CD4-positive, alpha-beta T cell treated with Interleukin-21 for 1 hour (primary cell): ENCODE measurements around the gene CEP295NL.
A peak's percentile ranks its signal among the peaks of the same experiment; 100 is the strongest.
"Not testable (repeated sequence)": the region's sequence is repeated elsewhere in the genome, so short reads cannot be mapped to it uniquely, and the experiment has no call there.

Experiments used
- DNase-seq: peaks from one replicate; pipeline ENCODE4 v3.0.0-alpha.2; 2020

The CEP295NL gene

DNA sequence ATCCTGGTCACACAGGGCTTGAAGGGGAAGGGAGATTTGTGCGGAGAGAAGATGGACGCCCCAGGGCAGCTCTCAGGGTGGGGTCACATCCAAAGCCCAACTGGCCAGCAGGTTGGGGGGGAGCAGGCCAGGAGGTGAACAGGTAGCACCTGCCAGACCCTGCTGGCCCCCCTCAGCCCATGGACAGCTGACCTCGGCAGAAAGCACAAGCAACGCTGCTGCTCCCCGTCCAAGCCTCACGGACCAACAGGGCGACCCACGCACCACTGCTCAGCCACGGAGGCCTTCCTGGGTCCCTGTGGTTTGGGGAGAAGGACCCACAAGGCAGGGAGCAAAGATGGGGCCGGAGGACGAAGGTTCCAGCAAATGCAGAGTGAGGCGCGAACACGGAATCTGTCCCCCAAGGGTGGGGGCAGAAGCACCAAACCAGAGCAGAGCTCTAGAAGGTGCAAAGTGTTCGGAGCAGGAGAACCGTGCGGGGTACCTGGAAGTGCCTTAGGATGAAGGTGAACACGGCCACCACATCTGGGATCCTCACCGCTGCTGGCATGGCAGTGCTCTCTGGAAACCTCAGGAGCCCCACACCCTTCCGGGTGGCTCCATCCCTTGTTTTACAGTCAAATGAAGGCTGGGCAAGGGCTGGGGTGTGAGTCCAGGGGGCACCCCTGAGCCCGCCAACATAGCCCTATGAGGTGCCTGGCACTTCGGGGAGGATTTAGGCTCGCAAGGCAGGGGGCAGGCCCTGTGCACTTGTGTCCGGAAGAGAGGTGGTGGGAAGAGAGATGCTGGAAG lies 17.9 kb downstream of the CEP295NL start:
- no peak for DNase-seq

DNA sequence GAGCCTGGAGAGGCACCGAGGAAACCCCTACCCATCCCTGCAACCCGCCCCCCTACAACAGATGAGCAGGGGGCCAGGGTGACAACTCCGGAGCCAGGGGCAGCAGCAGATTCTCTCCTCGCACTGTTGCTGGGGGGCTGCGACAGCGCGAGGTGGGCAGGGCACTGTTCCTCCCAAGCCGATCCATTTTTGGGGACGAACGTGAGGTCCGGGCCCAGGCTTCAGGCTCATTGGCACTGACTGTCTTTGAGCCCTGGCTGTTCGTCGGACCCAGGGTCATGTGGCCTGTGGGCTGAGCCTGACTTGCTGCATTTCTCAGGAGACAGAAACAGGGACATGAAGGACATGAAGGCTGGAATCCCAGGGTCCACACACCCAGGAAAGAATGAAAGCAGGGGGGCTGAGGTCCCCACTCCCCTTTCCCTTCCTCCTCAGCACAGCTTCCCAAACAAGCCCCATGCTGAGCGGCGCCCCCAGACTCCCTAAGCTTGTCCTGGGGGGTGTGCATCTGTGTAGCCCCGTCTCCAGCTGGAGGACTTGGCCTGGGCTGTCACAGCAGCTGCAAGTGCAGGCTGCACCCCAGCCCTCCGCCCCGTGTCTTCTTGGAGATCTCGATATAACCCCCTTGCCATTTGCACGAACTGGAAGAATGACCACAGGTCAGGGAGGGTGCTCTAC lies 18.7 kb downstream of the CEP295NL start:
- DNase-seq: no peak

DNA sequence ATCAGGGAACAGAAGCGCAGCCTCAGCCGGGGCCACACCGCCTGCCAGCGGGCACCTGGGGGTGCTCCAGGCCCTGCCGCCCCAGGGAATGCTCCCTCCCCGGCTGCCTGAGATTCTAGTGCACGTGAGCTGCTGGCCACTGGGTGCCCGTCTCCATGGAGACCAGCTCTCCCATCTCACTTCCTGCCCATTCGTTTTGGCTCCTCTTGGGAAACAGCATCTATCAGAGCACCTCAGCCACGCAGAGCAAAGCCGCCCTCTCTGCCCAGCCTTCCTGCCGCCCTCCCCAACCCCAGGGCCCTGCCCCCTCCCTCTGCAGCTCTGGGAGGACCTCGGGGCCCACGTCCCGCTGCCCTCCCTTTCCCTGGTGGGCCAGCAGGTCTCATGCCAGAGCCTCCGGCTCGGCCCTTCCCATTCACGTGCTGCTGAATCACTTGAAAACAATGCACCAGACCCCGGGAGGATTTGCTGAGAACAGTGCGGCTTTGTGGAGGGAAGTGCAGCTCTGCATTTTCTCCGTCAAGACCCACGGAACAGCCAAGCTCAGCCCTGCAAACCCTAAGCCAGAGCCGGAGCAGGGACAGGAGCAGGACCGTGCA lies 19.4 kb downstream of the CEP295NL start:
- DNase-seq: no peak

GRCh38 chr17:78883089-78883532 lies 19.9 kb downstream of the CEP295NL start:
- DNase-seq: peak; percentile 17

DNA sequence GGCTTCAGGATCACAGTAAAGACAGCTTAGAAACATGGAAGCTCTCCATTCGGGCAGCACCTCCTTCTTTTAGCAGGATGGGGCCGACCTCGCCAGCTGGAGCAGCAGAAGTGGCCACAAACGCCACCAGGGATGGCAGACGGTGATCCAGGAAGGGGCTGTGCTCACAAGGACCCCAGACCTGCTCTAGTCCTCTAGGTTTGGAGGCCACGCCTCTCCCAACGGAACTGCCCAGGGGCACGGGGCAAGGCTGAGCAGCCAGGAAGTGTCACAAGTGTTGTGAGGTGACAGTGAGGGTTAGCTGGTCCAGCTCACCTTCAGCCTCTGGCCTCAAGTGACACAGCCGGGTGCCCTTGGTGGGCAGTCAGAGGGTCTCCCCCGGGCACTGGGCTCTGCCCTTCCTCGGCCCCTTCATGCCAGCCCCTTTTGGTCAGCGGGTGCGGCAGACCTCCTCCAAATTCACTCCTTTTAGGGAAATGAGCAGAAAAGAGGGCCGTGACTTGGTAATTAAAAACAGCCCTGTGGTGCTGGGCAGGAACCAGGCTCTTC lies 20.4 kb downstream of the CEP295NL start:
- no peak for DNase-seq

- peak; percentile 38 for DNase-seq
These were observed 23.3 kb downstream of the CEP295NL start for GRCh38 chr17:78879635-78880186.

DNA sequence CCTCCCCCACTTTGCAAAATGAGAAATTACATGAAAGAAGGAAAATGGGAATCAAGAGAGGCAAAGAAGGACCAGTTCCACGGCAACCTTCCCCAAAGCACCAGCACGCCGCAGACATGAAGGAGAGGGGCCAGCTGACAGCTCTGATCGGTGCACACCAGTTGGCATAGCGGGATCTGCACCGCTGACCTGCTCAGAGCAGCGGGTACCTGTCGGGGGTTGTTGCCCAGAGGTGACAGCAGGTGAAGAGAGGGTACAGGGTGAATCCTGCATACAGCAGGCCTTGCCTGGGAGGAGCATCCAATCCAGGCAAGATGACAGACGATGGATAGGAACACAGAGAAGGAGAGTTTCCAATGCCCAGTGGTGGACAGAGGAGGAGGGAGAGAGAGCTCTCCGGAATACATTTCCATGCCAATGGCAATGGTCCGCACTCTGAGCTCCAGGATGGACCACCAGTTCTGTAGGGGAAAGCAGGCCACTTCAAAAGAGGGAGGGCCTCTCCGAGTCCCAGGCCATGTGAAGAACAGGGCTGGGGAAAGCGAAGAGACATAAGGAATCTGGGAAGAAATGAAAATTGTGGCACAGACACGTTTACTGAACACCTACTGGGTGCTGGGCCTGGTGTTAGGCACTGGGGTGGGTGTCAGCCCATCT lies 24.0 kb downstream of the CEP295NL start:
- DNase-seq: no peak

DNA sequence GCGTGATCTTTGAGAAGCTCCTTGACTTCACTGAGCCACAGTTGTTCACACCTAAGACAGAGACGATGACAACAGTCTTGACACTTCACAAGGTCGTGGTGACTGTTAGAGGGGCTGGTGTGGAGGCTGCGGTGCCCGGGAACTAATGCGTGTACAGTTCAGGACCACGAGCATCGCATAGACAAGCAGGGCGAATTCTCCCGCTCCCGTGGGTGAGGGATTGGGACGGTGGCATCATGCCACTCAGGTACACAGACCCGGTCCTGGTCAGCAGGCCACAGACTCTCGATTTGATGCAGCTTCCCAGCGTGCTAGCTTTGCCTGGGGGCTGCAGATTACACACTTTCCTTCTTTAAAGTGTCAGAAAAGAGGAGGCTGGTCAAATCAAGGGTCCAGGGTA lies 24.7 kb downstream of the CEP295NL start:
- no peak for DNase-seq

- DNase-seq: not testable (repeated sequence)
These were observed 26.0 kb downstream of the CEP295NL start for GRCh38 chr17:78876954-78877517.

GRCh38 chr17:78876094-78876597 lies 26.9 kb downstream of the CEP295NL start:
- no peak for DNase-seq

- no peak for DNase-seq
These were observed 27.5 kb downstream of the CEP295NL start for GRCh38 chr17:78875363-78876093.

GRCh38 chr17:78873519-78874340 lies 29.3 kb downstream of the CEP295NL start:
- no peak for DNase-seq

DNA sequence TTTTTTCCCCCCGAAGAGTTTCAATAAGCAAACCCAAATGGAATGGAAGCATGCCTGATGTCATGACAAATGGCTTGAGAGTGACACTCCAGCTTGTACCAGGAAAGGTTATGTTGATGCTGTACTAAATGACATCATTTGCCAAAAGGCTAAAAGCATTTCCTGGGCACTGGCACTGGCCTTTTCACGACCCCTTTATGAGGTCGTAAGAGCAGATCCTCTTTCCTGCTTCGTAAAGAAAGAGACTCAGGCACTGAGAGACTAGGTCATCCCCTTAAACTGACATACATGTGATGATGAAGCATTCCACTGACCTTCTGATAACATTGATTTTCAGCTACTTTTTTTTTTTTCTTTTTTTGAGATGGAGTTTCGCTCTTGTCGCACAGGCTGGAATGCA lies 30.5 kb downstream of the CEP295NL start:
- DNase-seq: no peak

DNA sequence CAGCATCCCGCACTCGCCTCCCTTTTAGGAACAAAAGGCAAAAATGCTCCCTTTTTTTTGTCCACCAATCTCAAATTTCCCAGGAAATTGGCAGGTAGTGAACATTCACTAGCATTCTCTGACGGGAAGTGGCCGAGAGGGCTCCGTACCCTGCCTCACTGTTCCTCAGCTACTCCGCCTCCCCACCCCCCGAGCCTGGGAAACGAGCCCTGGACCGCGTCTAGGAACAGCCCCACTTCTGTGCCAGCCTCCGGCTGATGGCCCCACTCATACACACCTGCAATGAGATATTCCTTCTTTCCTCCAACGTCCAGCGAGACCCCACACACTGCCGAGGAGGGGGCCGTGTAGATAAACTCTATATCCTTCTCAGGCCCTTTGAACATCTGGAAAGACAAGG lies 32.4 kb downstream of the CEP295NL start:
- no peak for DNase-seq

DNA sequence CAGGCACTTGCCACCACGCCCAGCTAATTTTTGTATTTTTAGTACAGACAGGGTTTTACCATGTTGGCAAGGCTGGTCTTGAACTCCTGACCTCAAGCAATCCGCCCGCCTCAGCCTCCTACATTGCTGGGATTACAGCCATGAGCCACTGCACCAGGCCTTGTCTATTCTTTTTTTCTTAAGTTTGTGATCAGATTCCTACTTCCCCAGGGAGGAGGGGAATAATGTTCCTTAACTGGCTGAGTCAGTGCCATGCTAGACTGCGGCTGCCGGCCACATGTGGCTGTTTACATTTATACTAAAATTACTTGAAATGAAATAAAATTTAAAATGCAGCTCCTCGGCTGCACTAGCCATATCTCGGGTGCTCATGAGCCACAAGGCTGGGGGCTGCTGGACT lies 34.6 kb downstream of the CEP295NL start:
- no peak for DNase-seq

DNA sequence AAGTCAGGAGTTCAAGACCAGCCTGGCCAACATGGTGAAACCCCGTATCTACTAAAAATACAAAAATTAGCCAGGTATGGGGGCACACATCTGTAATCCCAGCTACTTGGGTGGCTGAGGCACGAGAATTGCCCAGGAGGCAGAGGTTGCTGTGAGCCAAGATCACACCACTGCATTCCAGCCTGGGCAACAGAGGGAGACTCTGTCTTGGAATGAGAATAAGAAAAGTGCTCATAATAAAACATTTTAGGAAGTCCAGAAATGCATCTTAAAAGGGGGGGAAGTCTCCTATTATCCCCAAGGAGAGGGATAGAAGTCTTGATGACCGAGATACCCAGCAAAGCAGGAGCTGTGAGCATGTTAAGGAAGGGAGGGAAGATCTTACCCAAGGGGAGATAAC lies 36.0 kb downstream of the CEP295NL start:
- not testable (repeated sequence) for DNase-seq

DNA sequence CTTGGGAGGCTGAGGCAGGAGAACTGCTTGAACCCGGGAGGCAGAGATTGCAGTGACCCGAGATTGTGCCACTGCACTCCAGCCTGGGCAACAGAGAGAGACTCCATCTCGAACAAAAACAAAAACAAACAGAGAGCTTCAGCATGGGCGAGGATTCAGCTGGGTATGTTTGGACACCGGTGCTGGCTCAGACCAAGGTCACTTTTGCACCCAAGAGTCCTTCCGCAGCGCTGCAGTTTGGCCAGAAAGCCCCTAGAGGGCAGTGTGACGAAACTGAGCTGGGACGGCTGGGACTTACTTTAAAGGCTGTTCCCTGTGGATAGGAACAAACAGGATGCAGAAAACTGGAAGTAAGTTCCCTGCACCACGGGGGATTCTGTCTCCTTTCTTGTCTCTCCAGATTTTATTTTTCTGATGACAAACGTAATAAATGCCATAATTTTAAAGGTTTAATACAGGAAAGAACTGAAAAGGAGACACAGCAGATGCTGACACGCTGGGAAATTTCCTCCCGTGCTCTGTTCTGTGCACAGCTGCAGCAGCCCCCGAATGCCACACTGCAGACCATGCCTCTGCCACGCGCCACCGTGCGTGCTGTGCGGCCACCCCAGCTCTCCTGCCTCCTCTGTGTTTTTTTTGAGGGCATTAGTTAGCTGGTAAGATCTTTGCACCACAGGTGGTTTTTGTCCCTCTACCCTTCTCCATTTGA lies 37.2 kb downstream of the CEP295NL start:
- peak; percentile 60 for DNase-seq

GRCh38 chr17:78864117-78864516 lies 38.9 kb downstream of the CEP295NL start:
- DNase-seq: no peak

DNA sequence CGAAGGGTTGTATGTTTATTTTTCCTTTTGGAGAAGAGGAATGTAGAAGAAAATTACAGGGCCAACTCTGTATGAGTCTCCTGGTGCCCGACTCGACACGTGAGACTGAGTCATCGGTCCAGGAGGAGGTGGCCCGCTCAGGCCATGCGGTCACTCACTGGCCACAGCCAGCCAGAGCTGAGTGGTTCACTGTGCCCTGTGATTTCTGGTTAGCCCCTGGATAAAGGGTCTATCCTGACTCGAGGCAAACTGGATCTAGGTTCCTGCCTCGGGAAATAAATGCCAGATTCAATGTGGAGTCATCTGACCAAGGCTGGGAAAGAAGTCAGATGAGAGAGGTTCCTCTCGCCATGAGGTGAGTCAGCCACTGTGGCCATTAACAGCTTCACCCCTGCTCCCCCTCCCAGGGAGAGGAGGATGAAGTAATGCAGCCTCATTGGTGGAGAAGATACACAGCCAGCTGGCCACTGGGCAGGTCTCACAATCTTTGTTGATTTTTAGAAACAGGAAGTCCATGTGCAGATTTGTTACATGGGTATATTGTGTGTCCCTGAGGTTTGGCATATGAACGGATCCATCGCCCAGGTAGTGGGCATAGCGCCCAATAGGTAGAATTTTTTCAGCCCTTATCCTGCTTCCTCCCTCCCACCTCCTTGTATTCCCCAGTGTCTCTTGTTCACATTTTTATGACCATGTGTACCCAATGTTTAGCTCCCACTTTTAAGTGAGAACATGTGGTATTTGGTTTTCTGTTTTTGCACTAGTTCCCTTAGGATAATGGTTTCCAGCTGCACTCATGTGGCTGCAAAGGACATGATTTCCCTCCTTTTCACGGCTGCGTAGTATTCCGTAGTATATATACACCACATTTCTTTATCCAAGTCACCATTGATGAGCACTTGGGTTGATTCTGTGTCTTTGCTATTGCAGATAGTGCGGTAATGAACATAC lies 40.7 kb downstream of the CEP295NL start:
- DNase-seq: no peak
